GM12801 (cell line): ENCODE data around the gene AHCY.

Experiments
- TF ChIP-seq, protein P1 (sequence below): IDR thresholded peaks from one replicate; pipeline ENCODE4 v1.5.1; 2011; ENCODE audit warnings: control low read depth; ENCODE audit not compliant: insufficient read length; ENCODE audit errors: extremely low read depth

The AHCY gene

DNA sequence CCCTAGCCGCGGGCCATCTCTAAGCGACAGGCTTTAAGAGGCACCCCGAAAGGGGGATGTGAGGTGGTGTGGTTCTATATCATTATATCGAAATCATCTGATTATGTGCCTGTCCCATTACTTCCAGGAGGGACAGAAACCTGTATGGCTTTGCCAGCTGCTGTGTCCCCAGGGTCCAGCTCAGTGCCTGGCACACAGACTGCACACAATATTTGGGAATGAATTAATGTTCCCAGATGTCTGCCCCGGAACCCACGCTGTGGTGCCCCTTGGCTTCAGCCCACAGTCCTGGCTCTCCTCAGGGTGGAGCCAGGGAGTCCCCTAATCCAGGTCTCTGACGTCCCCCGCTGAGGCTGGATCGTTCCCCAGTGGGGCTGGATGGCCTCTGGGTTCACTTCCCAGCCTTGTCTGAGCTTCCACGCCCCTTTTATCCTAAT, 8.9 kb upstream of the AHCY start:
- TF ChIP-seq, protein P1, sequence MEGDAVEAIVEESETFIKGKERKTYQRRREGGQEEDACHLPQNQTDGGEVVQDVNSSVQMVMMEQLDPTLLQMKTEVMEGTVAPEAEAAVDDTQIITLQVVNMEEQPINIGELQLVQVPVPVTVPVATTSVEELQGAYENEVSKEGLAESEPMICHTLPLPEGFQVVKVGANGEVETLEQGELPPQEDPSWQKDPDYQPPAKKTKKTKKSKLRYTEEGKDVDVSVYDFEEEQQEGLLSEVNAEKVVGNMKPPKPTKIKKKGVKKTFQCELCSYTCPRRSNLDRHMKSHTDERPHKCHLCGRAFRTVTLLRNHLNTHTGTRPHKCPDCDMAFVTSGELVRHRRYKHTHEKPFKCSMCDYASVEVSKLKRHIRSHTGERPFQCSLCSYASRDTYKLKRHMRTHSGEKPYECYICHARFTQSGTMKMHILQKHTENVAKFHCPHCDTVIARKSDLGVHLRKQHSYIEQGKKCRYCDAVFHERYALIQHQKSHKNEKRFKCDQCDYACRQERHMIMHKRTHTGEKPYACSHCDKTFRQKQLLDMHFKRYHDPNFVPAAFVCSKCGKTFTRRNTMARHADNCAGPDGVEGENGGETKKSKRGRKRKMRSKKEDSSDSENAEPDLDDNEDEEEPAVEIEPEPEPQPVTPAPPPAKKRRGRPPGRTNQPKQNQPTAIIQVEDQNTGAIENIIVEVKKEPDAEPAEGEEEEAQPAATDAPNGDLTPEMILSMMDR = no peak

DNA sequence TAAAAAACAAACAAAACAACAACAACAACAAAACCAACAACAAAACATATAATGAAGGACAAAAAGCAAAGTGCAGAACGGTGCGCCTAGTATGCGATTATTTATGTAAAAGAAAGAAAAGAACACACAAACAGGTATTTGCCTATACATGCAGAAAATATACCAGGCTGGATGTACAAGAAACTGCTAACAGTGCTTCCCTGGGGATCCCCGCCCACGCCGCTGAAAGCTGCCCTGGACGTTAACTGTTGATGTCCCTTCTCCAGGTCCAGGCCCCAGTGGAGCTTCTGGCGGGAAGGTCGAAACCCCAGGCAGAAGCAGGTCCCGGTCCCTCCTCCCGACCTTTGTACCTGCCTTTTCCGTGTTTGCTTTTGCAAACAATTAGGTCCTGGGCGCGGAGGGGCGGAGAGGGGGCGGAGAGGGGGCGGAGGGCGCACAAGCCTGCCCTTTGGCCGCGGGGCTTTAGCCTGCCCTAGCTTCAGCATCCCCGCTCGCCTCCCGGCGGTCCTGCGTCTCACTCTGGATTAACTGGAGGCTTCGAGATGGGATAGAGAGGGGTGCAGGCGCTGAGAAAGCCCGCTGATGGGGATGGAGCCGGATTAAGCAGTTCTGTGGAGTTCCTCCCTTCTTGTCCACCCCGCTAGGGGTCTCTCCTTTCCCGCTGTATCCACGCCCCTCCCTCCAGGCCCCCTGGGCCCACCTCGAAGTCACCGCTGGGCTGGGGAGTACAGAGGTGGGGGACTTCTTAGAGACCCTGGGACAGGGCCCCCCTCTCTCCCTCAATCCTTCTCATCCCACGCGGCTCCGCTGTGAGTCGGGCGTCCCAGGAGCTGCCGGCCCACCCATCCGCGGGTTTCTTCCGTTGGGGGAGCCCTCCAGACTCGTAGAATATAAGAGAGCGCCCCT, 8.2 kb upstream of the AHCY start:
- TF ChIP-seq, protein P1 = no peak

DNA sequence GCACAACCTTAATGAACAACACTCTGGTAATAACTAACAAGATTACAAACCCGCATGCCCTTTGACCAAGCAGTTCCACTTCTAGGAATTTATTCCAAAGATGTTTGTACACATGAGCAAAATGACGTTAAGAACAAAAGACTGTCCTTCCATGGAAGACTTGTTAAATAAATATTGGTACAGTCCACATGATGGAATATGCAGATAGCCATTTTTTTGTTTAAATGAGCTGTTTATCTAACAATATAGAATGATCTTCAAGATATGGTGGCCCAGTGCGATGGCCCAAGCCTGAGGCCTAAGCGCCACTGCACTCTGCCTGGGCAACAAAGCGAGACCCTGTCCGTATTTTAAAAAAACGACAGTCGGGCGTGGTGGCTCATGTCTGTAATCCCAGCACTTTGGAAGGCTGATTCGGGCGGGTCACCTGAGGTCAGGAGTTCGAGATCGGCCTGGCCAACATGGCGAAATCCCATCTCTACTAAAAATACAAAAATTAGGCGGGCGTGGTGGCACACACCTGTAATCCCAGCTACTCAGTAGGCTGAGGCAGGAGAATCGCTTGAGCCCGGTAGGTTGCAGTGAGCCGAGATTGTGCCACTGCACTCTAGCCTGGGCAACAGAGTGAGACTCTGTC, 7.4 kb upstream of the AHCY start:
- TF ChIP-seq, protein P1 = no peak

DNA sequence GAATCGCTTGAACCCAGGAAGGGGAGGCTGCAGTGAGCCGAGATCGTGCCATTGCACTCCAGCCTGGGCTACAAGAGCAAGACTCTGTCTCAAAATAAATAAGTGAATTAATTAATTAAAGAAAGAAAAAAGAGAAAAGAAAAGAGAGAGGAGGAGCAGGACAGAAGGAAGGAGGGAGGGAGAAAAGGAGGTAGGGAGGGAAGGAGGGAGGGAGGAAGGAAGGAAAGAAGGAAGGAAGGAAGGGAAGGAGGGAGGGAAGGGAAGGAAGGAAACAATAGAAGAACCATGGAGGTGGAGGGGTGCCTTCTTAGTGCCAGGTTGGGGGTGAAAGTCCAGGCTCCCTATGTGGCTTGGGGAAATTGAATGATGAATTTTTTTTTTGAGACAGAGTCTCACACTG, 6.5 kb upstream of the AHCY start:
- TF ChIP-seq, protein P1 = no peak

DNA sequence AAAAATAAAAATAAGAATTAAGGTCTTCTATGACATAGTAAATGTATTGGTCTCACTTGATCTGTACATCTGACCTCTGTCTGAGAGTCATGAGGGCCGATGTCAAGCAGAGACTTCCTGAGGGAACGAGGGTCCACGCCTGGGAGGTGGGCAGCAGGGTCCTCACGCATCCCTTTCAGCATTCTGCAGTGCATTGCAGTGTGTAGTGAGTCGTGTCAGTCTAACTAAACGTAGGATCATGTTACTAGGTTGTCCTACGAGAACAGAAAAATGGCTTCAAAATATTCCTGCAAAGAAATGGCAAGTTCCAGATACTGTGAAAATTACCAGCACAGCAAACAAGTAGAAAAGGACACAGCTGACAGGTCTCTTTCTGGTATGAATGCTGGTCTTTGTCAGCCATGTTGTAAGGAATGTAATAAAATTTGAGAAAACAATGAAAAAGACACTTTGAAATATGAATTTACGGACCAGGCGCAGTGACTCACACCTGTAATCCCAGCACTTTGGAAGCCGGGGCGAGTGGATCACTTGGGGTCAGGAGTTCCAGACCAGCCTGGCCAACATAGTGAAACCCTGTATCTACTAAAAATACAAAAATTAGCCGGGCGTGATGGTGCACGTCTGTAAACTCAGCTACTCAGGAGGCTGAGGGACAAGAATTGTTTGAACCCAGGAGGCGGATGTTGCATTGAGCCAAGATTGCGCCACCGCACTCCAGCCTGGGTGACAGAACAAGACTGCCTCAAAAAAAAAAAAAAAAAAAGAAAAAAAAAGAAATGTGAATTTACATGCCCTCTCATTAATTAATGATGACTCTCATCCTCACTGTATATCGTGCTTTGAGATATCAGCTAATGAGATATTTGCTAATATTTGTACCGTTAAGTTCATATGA, 2.4 kb upstream of the AHCY start:
- TF ChIP-seq, protein P1 = no peak

DNA sequence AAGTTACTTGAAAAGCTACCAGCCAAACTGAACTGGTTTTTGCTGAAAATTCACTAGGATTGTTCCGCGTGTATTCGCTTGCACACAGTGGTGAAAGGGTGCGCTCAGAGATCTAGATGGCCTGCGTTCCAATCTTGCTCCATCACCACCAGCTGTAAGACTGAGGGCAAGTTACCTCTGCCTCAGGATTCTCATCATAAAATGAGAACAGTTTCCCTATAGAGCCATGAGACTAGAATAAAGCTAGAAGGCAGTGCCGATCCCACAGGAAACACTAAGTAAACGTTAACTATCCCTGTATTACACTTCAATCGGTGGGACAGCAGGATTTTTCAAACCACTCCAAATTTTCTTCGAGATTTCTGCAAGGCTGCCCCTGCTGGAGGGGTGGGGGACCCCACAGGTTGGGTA, 838 bp downstream of the AHCY start:
- TF ChIP-seq, protein P1 = no peak
